Urinary bladder (tissue), 4 donors: ENCODE results near the gene PARM1. TPM values are rescaled to one million over a fixed set of nuclear protein-coding genes. Genes with fewer than 3 reads are reported as not detected.

Experiments used
- DNase-seq: peaks from one replicate; pipeline ENCODE4 v3.0.0-alpha.2; 2015; ENCODE audit errors: extremely low spot score
- H3K27ac ChIP-seq: one replicate; pipeline ENCODE4 v1.5.1; 2013; ENCODE audit warnings: low read depth, mild to moderate bottlenecking, moderate library complexity
- H3K36me3 ChIP-seq: one replicate; pipeline ENCODE4 v1.6.1; 2013; ENCODE audit warnings: mild to moderate bottlenecking, moderate library complexity; ENCODE audit not compliant: insufficient read depth
- H3K4me1 ChIP-seq: one replicate; pipeline ENCODE4 v1.6.1; 2013; ENCODE audit warnings: mild to moderate bottlenecking, moderate library complexity; ENCODE audit not compliant: insufficient read depth
- H3K4me3 ChIP-seq: one replicate; pipeline ENCODE4 v1.5.1; 2013; ENCODE audit warnings: low read depth, low read length
- WGBS: extraction: QIAGEN DNeasy Blood & Tissue Kit; methylation state at CpG from one replicate; pipeline ENCODE4 v1.1.7; 2013; 5-methylcytosine and 5-hydroxymethylcytosine counted together
- polyA plus RNA-seq: library from polyadenylated mRNA; stranded (reverse); fragments of 200-250 nt; gene quantifications from one replicate; pipeline ENCODE4 v1.2.3, GENCODE V29; 2013
- total RNA-seq: library from RNA; depleted of rRNA; stranded (reverse); fragments of >200 nt; gene quantifications from one replicate; pipeline ENCODE4 v1.2.3, GENCODE V29; 2014
- donor health status: healthy with polysubstance abuse.
- donor health status: healthy.

The PARM1 gene
- total and polyA plus RNA-seq, 2 donors: 81.3 to 139 TPM

- Histone ChIP-seq H3K36me3 (peaks cover 1% of the 10 kb centered on the region), H3K27ac (no peak overlapping the region), H3K4me1 (no peaks in the 10 kb centered on the region), H3K4me3 (no peak overlapping the region)
- no peak for DNase-seq
- 76% methylated on average over 3 of the region's 3 CpGs for WGBS
Measured at GRCh38 chr4:75036046-75036830, 103.3 kb downstream of the PARM1 start.

DNA sequence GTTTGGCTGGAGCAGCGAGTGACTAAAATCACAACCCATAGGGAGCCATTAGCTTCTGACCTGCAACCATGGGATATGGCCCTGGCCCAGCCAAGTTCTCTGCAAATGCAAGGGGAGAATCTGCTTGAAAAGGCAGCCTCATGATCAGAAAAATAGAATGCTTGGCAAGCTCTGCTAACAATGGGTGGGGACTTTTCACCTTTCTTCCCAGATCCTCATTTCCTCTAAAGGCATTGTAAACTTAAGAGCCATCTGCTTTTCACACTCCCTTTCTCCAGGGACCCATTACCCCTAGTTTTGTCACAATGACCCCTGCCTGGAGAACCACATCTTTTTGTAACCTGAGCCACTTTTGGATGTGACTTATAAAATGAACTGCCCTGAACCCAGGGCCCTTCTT lies 104.3 kb downstream of the PARM1 start:
- no peak for DNase-seq
- H3K4me1 ChIP-seq: no peaks in the 10 kb centered on the region

DNA sequence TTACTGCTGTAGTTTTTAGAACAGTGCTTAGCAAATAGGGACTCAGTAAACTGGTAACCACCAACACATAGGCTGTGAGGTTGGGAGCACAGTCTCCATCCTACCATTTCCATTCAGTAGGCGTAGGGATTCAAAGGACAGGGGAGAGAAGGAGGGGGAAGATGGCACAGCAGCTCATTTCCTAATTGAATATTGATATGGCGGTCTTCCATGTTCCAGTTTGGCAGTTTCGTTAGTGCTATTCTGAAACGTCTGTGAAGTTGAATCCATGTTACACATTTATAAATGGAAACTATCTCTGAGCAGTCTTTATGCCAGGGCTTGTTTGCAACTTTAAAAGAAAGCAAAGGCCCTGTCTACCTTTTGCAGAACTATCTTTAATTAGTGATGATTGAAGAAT lies 105.5 kb downstream of the PARM1 start:
- Histone ChIP-seq H3K4me1 (no peaks in the 10 kb centered on the region), H3K36me3 (peaks cover 3% of the 10 kb centered on the region), H3K4me3 (no peak overlapping the region), H3K27ac (no peak overlapping the region)
- DNase-seq: no peak
- 68% methylated on average over 4 of the region's 4 CpGs for WGBS

More for the DNA sequence above, 104.3 kb downstream of the PARM1 start:
- H3K4me3 ChIP-seq: no peak overlapping the region
- peaks cover 3% of the 10 kb centered on the region for H3K36me3 ChIP-seq
- H3K27ac ChIP-seq: no peak overlapping the region
- WGBS: 68% methylated on average over 1 of the region's 1 CpG

GRCh38 chr4:75040703-75041102 lies 107.8 kb downstream of the PARM1 start:
- no peak overlapping the region for H3K4me3 ChIP-seq
- no peak for DNase-seq
- H3K27ac ChIP-seq: no peak overlapping the region
- 74% methylated on average over 5 of the region's 5 CpGs for WGBS
- H3K36me3 ChIP-seq: peaks cover 1% of the 10 kb centered on the region
- H3K4me1 ChIP-seq: no peaks in the 10 kb centered on the region

GRCh38 chr4:75042601-75043208 lies 109.8 kb downstream of the PARM1 start:
- no peak overlapping the region for H3K27ac ChIP-seq
- H3K36me3 ChIP-seq: peaks cover 1% of the 10 kb centered on the region
- 56% methylated on average over 2 of the region's 2 CpGs for WGBS
- H3K4me1 ChIP-seq: no peaks in the 10 kb centered on the region
- H3K4me3 ChIP-seq: no peak overlapping the region
- DNase-seq: no peak

GRCh38 chr4:75046226-75046625 lies 113.3 kb downstream of the PARM1 start:
- DNase-seq: no peak
- Histone ChIP-seq H3K36me3 (peaks cover 1% of the 10 kb centered on the region), H3K4me3 (no peak overlapping the region), H3K27ac (no peak overlapping the region), H3K4me1 (no peaks in the 10 kb centered on the region)
- 91% methylated on average over 4 of the region's 4 CpGs for WGBS

DNA sequence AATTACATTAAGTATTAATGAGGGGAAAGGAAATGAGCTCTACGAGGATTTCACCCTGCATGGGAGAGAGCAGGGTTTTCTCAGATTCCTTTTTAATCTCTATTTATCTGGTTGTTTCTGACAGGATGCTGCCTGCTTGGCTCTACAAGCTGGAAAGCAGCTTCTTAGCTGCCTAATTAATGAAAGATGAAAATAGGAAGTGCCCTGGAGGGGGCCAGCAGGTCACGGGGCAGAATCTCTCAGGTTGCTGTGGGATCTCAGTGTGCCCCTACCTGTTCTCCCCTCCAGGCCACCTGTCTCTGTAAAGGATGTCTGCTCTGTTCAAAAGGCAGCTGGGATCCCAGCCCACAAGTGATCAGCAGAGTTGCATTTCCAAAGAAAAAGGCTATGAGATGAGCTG lies 113.7 kb downstream of the PARM1 start:
- Histone ChIP-seq H3K27ac (no peak overlapping the region), H3K36me3 (peaks cover 1% of the 10 kb centered on the region), H3K4me3 (no peak overlapping the region), H3K4me1 (no peaks in the 10 kb centered on the region)
- WGBS: 68% methylated on average over 2 of the region's 2 CpGs
- DNase-seq: no peak

DNA sequence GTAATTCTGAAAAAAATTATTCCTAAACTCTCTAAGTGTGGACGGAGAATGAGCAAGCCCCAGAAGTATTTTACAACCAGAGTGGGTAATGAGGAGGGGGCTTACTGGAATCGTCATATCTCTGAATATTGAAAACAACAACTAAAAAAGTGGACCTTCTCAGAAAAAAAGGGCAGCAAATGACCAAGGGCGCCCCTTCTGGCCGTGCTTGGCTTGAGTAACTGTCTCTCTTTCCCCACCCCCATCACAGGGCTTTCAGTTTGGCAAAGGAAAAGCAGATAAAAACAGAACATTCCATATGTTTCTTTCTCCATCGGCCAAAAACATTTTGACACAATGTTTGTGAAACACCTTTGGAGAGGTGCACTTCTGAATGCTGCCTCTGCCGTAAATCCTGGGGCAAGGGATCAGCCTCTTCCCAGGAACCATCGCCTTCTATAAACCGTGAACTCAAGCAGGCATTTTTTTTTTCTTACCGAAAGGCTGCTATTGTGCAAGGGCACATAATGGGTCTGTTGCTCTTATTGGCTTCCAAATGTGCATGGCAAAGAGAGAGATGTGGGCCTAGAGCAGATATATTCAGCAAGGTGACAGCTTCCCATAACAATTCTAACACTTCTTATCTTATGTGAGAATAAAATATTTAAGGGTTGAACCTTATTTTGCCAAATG lies 115.4 kb downstream of the PARM1 start:
- no peak overlapping the region for H3K27ac ChIP-seq
- WGBS: 64% methylated on average over 9 of the region's 9 CpGs
- DNase-seq: no peak
- no peaks in the 10 kb centered on the region for H3K4me1 ChIP-seq
- no peak overlapping the region for H3K4me3 ChIP-seq
- no peaks in the 10 kb centered on the region for H3K36me3 ChIP-seq

DNA sequence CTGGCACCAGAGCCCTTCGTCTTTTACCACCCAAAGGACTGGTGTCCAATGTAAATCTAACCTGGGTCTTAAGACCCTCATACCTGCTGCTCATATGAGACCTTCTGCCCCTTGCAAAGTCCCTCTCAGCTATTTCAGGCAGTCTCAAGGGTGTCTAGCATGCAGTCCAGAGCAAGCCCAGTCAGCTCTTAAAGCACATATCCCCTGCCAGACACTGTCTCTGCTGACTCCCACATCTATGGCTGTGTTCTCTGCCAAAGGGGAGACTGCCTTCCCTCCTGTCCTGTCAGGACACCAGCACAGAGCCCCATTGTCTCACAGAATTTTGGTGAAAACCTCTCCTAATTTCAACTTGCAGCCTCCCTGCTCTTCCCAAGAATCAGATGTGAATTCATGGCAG lies 118.5 kb downstream of the PARM1 start:
- Histone ChIP-seq H3K36me3 (no peaks in the 10 kb centered on the region), H3K4me1 (no peaks in the 10 kb centered on the region), H3K27ac (no peak overlapping the region), H3K4me3 (no peak overlapping the region)
- DNase-seq: no peak
- WGBS: 93% methylated on average over 1 of the region's 1 CpG

- no peaks in the 10 kb centered on the region for H3K36me3 ChIP-seq
- no peak for DNase-seq
- 72% methylated on average over 1 of the region's 1 CpG for whole genome bisulfite sequencing
Measured at GRCh38 chr4:75053352-75053751, 120.4 kb downstream of the PARM1 start.

GRCh38 chr4:75054078-75054477 lies 121.2 kb downstream of the PARM1 start:
- WGBS: 42% methylated on average over 3 of the region's 3 CpGs
- DNase-seq: no peak
- Histone ChIP-seq H3K36me3 (no peaks in the 10 kb centered on the region), H3K4me1 (no peaks in the 10 kb centered on the region), H3K27ac (no peak overlapping the region), H3K4me3 (no peak overlapping the region)

More at GRCh38 chr4:75053352-75053751, 120.4 kb downstream of the PARM1 start:
- Histone ChIP-seq H3K4me1 (no peaks in the 10 kb centered on the region), H3K27ac (no peak overlapping the region), H3K4me3 (no peak overlapping the region)

DNA sequence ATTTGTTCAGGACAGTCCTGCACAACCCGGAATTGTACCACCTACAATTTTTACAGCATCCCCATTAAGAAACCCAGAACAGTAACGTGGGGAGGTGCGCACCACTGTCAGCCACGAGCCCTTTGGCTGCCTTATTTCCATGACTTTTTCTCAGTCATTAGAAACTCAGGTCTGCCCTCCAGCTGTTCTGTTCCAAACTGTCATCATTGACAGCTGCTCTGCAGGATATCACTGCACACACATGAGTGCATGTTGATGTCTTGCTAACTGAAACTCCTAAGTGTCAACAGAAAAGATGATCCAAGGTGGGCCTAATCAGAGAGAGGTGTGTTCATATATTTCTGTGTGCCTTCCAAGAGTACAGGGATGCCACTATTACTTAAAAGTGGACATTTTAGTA lies 123.4 kb downstream of the PARM1 start:
- WGBS: 71% methylated on average over 4 of the region's 4 CpGs
- Histone ChIP-seq H3K4me3 (no peak overlapping the region), H3K27ac (no peak overlapping the region), H3K4me1 (no peaks in the 10 kb centered on the region), H3K36me3 (no peaks in the 10 kb centered on the region)
- no peak for DNase-seq

DNA sequence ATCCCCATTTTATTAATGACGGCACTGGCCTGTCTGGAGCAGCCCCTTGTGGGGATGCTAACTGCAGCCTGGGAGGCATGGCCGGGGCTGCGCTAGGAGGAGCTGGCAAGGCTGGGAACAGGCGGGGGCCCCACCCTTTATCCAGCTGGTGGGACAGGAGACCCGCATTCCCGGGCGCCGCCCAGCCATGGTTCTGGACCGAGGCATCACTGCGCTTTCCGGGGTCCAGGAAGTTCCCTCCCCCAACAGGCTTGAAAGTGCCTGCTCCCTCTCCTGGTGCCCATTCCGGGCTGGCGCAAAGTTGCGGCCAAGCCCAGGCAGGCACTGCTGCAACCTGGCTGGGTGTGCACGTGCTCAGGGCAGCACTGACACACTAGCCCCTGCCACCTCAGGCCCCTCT lies 124.5 kb downstream of the PARM1 start:
- Histone ChIP-seq H3K27ac (no peak overlapping the region), H3K4me1 (no peaks in the 10 kb centered on the region), H3K36me3 (no peaks in the 10 kb centered on the region), H3K4me3 (no peak overlapping the region)
- 96% methylated on average over 15 of the region's 15 CpGs for WGBS
- DNase-seq: no peak

DNA sequence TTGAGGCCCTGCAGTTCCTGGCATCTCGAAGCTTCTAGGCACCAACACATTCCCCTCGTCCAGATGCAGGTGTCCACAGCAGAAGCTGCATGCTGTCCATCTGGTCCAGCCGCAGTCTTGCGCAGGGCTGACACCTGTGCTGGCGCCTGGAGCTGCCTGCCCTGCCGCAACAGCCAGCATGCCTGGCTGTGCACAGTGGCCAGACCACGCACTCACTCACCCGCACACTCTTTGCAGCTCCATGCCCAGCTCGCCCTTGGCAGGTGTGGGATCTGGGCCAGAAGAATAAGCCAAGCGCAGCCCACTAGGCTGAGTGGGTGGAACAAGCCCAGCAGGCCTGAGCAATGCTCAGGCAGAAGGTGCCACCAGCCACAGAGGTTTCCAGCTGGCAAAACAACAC lies 125.6 kb downstream of the PARM1 start:
- Histone ChIP-seq H3K4me1 (no peaks in the 10 kb centered on the region), H3K4me3 (no peak overlapping the region), H3K36me3 (no peaks in the 10 kb centered on the region), H3K27ac (no peak overlapping the region)
- no peak for DNase-seq
- 94% methylated on average over 10 of the region's 10 CpGs for WGBS
